HL-60 (cell line): Measurements from ENCODE around the gene ATP1A4.
A peak's percentile ranks its signal among the peaks of the same experiment; 100 is the strongest.

Experiments
- DNase-seq, 2 experiments: peaks; one replicate each; pipeline ENCODE4 v3.0.0-alpha.2; 2010 to 2020; ENCODE audit warnings: low read depth in 1 of 2, low spot score in 1 of 2
- H3K27ac ChIP-seq: fragments of 250-450 bp; sonication (Bioruptor Pico); replicated peaks from 2 replicates; pipeline ENCODE4 v1.5.1; 2020; ENCODE audit warnings: mild to moderate bottlenecking, moderate library complexity
- H3K27me3 ChIP-seq: fragments of 250-450 bp; sonication (Bioruptor Pico); 2 replicates; pipeline ENCODE4 v1.5.1; 2021; ENCODE audit warnings: mild to moderate bottlenecking, moderate library complexity; ENCODE audit not compliant: insufficient read depth, poor library complexity, severe bottlenecking
- H3K4me3 ChIP-seq: replicated peaks from 2 replicates; pipeline ENCODE4 v1.5.1; 2011; ENCODE audit warnings: mild to moderate bottlenecking, control low read depth, low read length; ENCODE audit not compliant: insufficient read depth
- GABPA ChIP-seq: IDR thresholded peaks from 2 replicates; pipeline ENCODE4 v1.6.1; 2012; ENCODE audit warnings: low read depth
- POLR2AphosphoS5 ChIP-seq: IDR thresholded peaks from 2 replicates; pipeline ENCODE4 v1.6.1; 2012; ENCODE audit warnings: low read depth
- SPI1 ChIP-seq: IDR thresholded peaks from 2 replicates; pipeline ENCODE4 v1.6.1; 2012; ENCODE audit warnings: low read depth, mild to moderate bottlenecking, borderline replicate concordance
- TF ChIP-seq, protein P1 (sequence below): IDR thresholded peaks from one replicate; pipeline ENCODE4 v1.5.1; 2011; ENCODE audit warnings: low read length, control low read depth, inconsistent platforms; ENCODE audit not compliant: insufficient read depth
- TF ChIP-seq, protein P2 (sequence below): IDR thresholded peaks from 2 replicates; pipeline ENCODE4 v1.6.1; 2012; ENCODE audit warnings: low read depth; ENCODE audit not compliant: insufficient replicate concordance

ATP1A4 gene

GRCh38 chr1:160163615-160164014 is 12.2 kb downstream of the ATP1A4 start:
- TF ChIP-seq SPI1: no peak
- TF ChIP-seq, protein P1, sequence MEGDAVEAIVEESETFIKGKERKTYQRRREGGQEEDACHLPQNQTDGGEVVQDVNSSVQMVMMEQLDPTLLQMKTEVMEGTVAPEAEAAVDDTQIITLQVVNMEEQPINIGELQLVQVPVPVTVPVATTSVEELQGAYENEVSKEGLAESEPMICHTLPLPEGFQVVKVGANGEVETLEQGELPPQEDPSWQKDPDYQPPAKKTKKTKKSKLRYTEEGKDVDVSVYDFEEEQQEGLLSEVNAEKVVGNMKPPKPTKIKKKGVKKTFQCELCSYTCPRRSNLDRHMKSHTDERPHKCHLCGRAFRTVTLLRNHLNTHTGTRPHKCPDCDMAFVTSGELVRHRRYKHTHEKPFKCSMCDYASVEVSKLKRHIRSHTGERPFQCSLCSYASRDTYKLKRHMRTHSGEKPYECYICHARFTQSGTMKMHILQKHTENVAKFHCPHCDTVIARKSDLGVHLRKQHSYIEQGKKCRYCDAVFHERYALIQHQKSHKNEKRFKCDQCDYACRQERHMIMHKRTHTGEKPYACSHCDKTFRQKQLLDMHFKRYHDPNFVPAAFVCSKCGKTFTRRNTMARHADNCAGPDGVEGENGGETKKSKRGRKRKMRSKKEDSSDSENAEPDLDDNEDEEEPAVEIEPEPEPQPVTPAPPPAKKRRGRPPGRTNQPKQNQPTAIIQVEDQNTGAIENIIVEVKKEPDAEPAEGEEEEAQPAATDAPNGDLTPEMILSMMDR: no peak
- no peak for TF ChIP-seq GABPA
- TF ChIP-seq, protein P2, sequence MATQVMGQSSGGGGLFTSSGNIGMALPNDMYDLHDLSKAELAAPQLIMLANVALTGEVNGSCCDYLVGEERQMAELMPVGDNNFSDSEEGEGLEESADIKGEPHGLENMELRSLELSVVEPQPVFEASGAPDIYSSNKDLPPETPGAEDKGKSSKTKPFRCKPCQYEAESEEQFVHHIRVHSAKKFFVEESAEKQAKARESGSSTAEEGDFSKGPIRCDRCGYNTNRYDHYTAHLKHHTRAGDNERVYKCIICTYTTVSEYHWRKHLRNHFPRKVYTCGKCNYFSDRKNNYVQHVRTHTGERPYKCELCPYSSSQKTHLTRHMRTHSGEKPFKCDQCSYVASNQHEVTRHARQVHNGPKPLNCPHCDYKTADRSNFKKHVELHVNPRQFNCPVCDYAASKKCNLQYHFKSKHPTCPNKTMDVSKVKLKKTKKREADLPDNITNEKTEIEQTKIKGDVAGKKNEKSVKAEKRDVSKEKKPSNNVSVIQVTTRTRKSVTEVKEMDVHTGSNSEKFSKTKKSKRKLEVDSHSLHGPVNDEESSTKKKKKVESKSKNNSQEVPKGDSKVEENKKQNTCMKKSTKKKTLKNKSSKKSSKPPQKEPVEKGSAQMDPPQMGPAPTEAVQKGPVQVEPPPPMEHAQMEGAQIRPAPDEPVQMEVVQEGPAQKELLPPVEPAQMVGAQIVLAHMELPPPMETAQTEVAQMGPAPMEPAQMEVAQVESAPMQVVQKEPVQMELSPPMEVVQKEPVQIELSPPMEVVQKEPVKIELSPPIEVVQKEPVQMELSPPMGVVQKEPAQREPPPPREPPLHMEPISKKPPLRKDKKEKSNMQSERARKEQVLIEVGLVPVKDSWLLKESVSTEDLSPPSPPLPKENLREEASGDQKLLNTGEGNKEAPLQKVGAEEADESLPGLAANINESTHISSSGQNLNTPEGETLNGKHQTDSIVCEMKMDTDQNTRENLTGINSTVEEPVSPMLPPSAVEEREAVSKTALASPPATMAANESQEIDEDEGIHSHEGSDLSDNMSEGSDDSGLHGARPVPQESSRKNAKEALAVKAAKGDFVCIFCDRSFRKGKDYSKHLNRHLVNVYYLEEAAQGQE: no peak
- TF ChIP-seq POLR2AphosphoS5: no peak
- Histone ChIP-seq H3K27me3 (no peaks in the 10 kb centered on the region), H3K27ac (no peak overlapping the region), H3K4me3 (no peak overlapping the region)
- DNase-seq: no peak

GRCh38 chr1:160164121-160164520 is 12.7 kb downstream of the ATP1A4 start:
- TF ChIP-seq POLR2AphosphoS5: no peak
- no peak for TF ChIP-seq GABPA
- TF ChIP-seq, protein P1: no peak
- TF ChIP-seq, protein P2: no peak
- TF ChIP-seq SPI1: no peak
- no peak overlapping the region for H3K4me3 ChIP-seq
- no peaks in the 10 kb centered on the region for H3K27me3 ChIP-seq
- no peak for DNase-seq
- H3K27ac ChIP-seq: no peak overlapping the region

- H3K27me3 ChIP-seq: no peaks in the 10 kb centered on the region
- TF ChIP-seq GABPA (no peak), SPI1 (no peak), POLR2AphosphoS5 (no peak)
- TF ChIP-seq, protein P2: no peak
- TF ChIP-seq, protein P1: no peak
- H3K27ac ChIP-seq: no peak overlapping the region
- no peak overlapping the region for H3K4me3 ChIP-seq
- DNase-seq: peak in 1 of 2 experiments; percentile 59
Measured at GRCh38 chr1:160166166-160166868, 14.9 kb downstream of the ATP1A4 start.
